HUES6 (cell line): ENCODE measurements around the gene IL10.

ENCODE experiments used
- H3K27ac ChIP-seq: 2 replicates; pipeline ENCODE4 v1.7.0; 2013; ENCODE audit warnings: low read depth, mild to moderate bottlenecking, low read length, inconsistent platforms
- H3K27me3 ChIP-seq: 2 replicates; pipeline ENCODE4 v1.6.1; 2013; ENCODE audit warnings: low read length; ENCODE audit not compliant: control insufficient read depth, insufficient read depth
- H3K36me3 ChIP-seq: 2 replicates; pipeline ENCODE4 v1.6.1; 2013; ENCODE audit warnings: low read length; ENCODE audit not compliant: control insufficient read depth, insufficient read depth
- H3K4me1 ChIP-seq: 2 replicates; pipeline ENCODE4 v1.6.1; 2013; ENCODE audit warnings: low read length; ENCODE audit not compliant: control insufficient read depth, insufficient read depth
- H3K4me3 ChIP-seq: 2 replicates; pipeline ENCODE4 v1.5.1; 2013; ENCODE audit warnings: low read depth, low read length
- H3K9ac ChIP-seq: one replicate; pipeline ENCODE4 v1.6.1; 2013; ENCODE audit warnings: mild to moderate bottlenecking, low read length
- H3K9me3 ChIP-seq: 2 replicates; pipeline ENCODE4 v1.6.1; 2013; ENCODE audit warnings: low read depth, low read length; ENCODE audit not compliant: control insufficient read depth, insufficient read depth

The IL10 gene

GRCh38 chr1:206802401-206802800 is 30.1 kb upstream of the IL10 start:
- Histone ChIP-seq H3K9ac (no peak overlapping the region), H3K4me3 (no peak overlapping the region)

GRCh38 chr1:206801467-206801866 is 29.2 kb upstream of the IL10 start:
- Histone ChIP-seq H3K27ac (no peak overlapping the region), H3K9me3 (no peaks in the 10 kb centered on the region), H3K36me3 (no peaks in the 10 kb centered on the region), H3K9ac (no peak overlapping the region), H3K4me3 (no peak overlapping the region), H3K4me1 (no peaks in the 10 kb centered on the region), H3K27me3 (peaks cover 4% of the 10 kb centered on the region; the same call in 1 of the 2 replicates)

More at GRCh38 chr1:206802401-206802800, 30.1 kb upstream of the IL10 start:
- no peaks in the 10 kb centered on the region for H3K4me1 ChIP-seq
- peaks cover 4% of the 10 kb centered on the region; the same call in 1 of the 2 replicates for H3K27me3 ChIP-seq
- no peaks in the 10 kb centered on the region for H3K36me3 ChIP-seq
- H3K27ac ChIP-seq: no peak overlapping the region
- no peaks in the 10 kb centered on the region for H3K9me3 ChIP-seq

- Histone ChIP-seq H3K27me3 (peaks cover 4% of the 10 kb centered on the region; the same call in 1 of the 2 replicates), H3K9ac (no peak overlapping the region), H3K4me3 (no peak overlapping the region), H3K36me3 (no peaks in the 10 kb centered on the region), H3K4me1 (no peaks in the 10 kb centered on the region), H3K9me3 (no peaks in the 10 kb centered on the region), H3K27ac (no peak overlapping the region)
Measured at GRCh38 chr1:206800891-206801290, 28.6 kb upstream of the IL10 start.

- no peaks in the 10 kb centered on the region for H3K36me3 ChIP-seq
- peaks cover 4% of the 10 kb centered on the region; the same call in 1 of the 2 replicates for H3K27me3 ChIP-seq
- H3K4me1 ChIP-seq: no peaks in the 10 kb centered on the region
- no peak overlapping the region for H3K4me3 ChIP-seq
- no peak overlapping the region for H3K9ac ChIP-seq
- no peaks in the 10 kb centered on the region for H3K9me3 ChIP-seq
- no peak overlapping the region for H3K27ac ChIP-seq
Measured at GRCh38 chr1:206800411-206800810, 28.1 kb upstream of the IL10 start.

- Histone ChIP-seq H3K9me3 (no peaks in the 10 kb centered on the region), H3K9ac (no peak overlapping the region), H3K27me3 (peaks cover 2% of the 10 kb centered on the region; the same call in 1 of the 2 replicates), H3K36me3 (no peaks in the 10 kb centered on the region), H3K27ac (no peak overlapping the region), H3K4me1 (no peaks in the 10 kb centered on the region), H3K4me3 (no peak overlapping the region)
Measured at GRCh38 chr1:206799311-206799710, 27.0 kb upstream of the IL10 start.

GRCh38 chr1:206798384-206798996 is 26.2 kb upstream of the IL10 start:
- Histone ChIP-seq H3K9me3 (no peaks in the 10 kb centered on the region), H3K27ac (no peak overlapping the region), H3K4me1 (no peaks in the 10 kb centered on the region), H3K9ac (no peak overlapping the region), H3K4me3 (no peak overlapping the region), H3K27me3 (no peaks in the 10 kb centered on the region), H3K36me3 (no peaks in the 10 kb centered on the region)

GRCh38 chr1:206797534-206798383 is 25.5 kb upstream of the IL10 start:
- H3K36me3 ChIP-seq: no peaks in the 10 kb centered on the region

GRCh38 chr1:206796981-206797402 is 24.7 kb upstream of the IL10 start:
- H3K4me1 ChIP-seq: no peaks in the 10 kb centered on the region

More at GRCh38 chr1:206797534-206798383, 25.5 kb upstream of the IL10 start:
- Histone ChIP-seq H3K9ac (no peak overlapping the region), H3K9me3 (no peaks in the 10 kb centered on the region), H3K27me3 (no peaks in the 10 kb centered on the region), H3K4me1 (no peaks in the 10 kb centered on the region), H3K27ac (no peak overlapping the region), H3K4me3 (no peak overlapping the region)

GRCh38 chr1:206796116-206796515 is 23.8 kb upstream of the IL10 start:
- no peaks in the 10 kb centered on the region for H3K9me3 ChIP-seq
- H3K9ac ChIP-seq: no peak overlapping the region
- H3K4me1 ChIP-seq: no peaks in the 10 kb centered on the region
- H3K27me3 ChIP-seq: no peaks in the 10 kb centered on the region
- H3K4me3 ChIP-seq: no peak overlapping the region
- no peak overlapping the region for H3K27ac ChIP-seq
- H3K36me3 ChIP-seq: no peaks in the 10 kb centered on the region

More at GRCh38 chr1:206796981-206797402, 24.7 kb upstream of the IL10 start:
- H3K9ac ChIP-seq: no peak overlapping the region
- no peak overlapping the region for H3K27ac ChIP-seq
- H3K27me3 ChIP-seq: no peaks in the 10 kb centered on the region
- H3K36me3 ChIP-seq: no peaks in the 10 kb centered on the region
- no peaks in the 10 kb centered on the region for H3K9me3 ChIP-seq
- no peak overlapping the region for H3K4me3 ChIP-seq

- H3K36me3 ChIP-seq: no peaks in the 10 kb centered on the region
- no peaks in the 10 kb centered on the region for H3K9me3 ChIP-seq
- no peaks in the 10 kb centered on the region for H3K4me1 ChIP-seq
- no peaks in the 10 kb centered on the region for H3K27me3 ChIP-seq
- H3K4me3 ChIP-seq: no peak overlapping the region
- H3K27ac ChIP-seq: no peak overlapping the region
- H3K9ac ChIP-seq: no peak overlapping the region
Measured at GRCh38 chr1:206794294-206794908, 22.1 kb upstream of the IL10 start.

- H3K27ac ChIP-seq: no peak overlapping the region
Measured at GRCh38 chr1:206793620-206794019, 21.3 kb upstream of the IL10 start.

More at GRCh38 chr1:206793620-206794019, 21.3 kb upstream of the IL10 start:
- Histone ChIP-seq H3K9ac (no peak overlapping the region), H3K27me3 (no peaks in the 10 kb centered on the region), H3K4me1 (no peaks in the 10 kb centered on the region), H3K4me3 (no peak overlapping the region), H3K36me3 (no peaks in the 10 kb centered on the region), H3K9me3 (no peaks in the 10 kb centered on the region)
